NCI-H69 (cell line): ENCODE measurements around the gene IFNA13.

Experiments
- DNase-seq: peaks from one replicate; lab custom pipeline; 2025; lab: John Stamatoyannopoulos, UW

IFNA13 gene

GRCh38 chr9:21357479-21358460 is 10.1 kb downstream of the IFNA13 start:
- no peak for DNase-seq

- no peak for DNase-seq
Observed at GRCh38 chr9:21350787-21351186, 17.1 kb downstream of the IFNA13 start, which contains the start of gene IFNA6. Gene IFNA6 (minus strand): TSS chr9:21350887. CDS start chr9:21350887, 0 bp downstream.

- DNase-seq, result no peak
Observed at GRCh38 chr9:21348430-21348970, 19.4 kb downstream of the IFNA13 start.

GRCh38 chr9:21340735-21341134 is 27.1 kb downstream of the IFNA13 start:
- no peak for DNase-seq

- DNase-seq, result peak; percentile 18
Observed at GRCh38 chr9:21336457-21336856, 31.4 kb downstream of the IFNA13 start.

- peak; percentile 96 for DNase-seq
Observed at GRCh38 chr9:21334701-21335632, 32.9 kb downstream of the IFNA13 start, which contains the start of gene KLHL9. Gene KLHL9 (minus strand): TSS chr9:21335404. CDS start chr9:21334859, 545 bp downstream.

- DNase-seq, result no peak
Observed at GRCh38 chr9:21333226-21333625, 34.6 kb downstream of the IFNA13 start.

- DNase-seq, result no peak
Observed at GRCh38 chr9:21331676-21332402, 36.0 kb downstream of the IFNA13 start.

GRCh38 chr9:21326526-21327139 is 41.2 kb downstream of the IFNA13 start:
- peak; percentile 73 for DNase-seq

- DNase-seq, result no peak
Observed at GRCh38 chr9:21324047-21324446, 43.8 kb downstream of the IFNA13 start.

- no peak for DNase-seq
Observed at GRCh38 chr9:21322911-21323461, 44.9 kb downstream of the IFNA13 start.

- DNase-seq, result peak; percentile 30
Observed at GRCh38 chr9:21320465-21320864, 47.4 kb downstream of the IFNA13 start.

GRCh38 chr9:21317956-21318923 is 49.6 kb downstream of the IFNA13 start:
- DNase-seq, result peak; percentile 72
